ENCODE results near the gene CSF1.

The CSF1 gene

GRCh38 chr1:109926662-109927300, 16.1 kb downstream of the CSF1 start:
- H3K4me3 ChIP-seq (IDR thresholded peaks at IDR 0.05; ENCODE audit: insufficient read depth, low read depth, low read length) = no peak overlapping the region

GRCh38 chr1:109927356-109927755, 16.7 kb downstream of the CSF1 start:
- H3K9ac ChIP-seq = no peak overlapping the region
- H3K4me1 ChIP-seq (ENCODE audit: low read depth, poor library complexity, severe bottlenecking) = no peaks in the 10 kb centered on the region
- TF ChIP-seq CTCF (conservative IDR thresholded peaks at IDR 0.05; ENCODE audit: low read depth, low read length) = no peak
- no peak overlapping the region for H3K27ac ChIP-seq
- H3K79me2 ChIP-seq (ENCODE audit: insufficient read depth, low read depth) = no peaks in the 10 kb centered on the region
- H3K27me3 ChIP-seq (ENCODE audit: insufficient read depth, low read depth) = no peaks in the 10 kb centered on the region
- H3K4me2 ChIP-seq = no peak overlapping the region
- H3K36me3 ChIP-seq (ENCODE audit: insufficient read depth) = no peaks in the 10 kb centered on the region
- H3K4me3 ChIP-seq (IDR thresholded peaks at IDR 0.05; ENCODE audit: insufficient read depth, low read depth, low read length) = no peak overlapping the region
- H4K20me1 ChIP-seq (ENCODE audit: insufficient read depth) = no peaks in the 10 kb centered on the region
- H2AFZ ChIP-seq (ENCODE audit: low read depth) = no peak overlapping the region

More at GRCh38 chr1:109926662-109927300, 16.1 kb downstream of the CSF1 start:
- Histone ChIP-seq H3K4me2 (no peak overlapping the region), H3K4me1 (ENCODE audit: low read depth, poor library complexity, severe bottlenecking) (no peaks in the 10 kb centered on the region), H3K79me2 (ENCODE audit: insufficient read depth, low read depth) (no peaks in the 10 kb centered on the region), H3K27ac (no peak overlapping the region), H3K9ac (no peak overlapping the region), H2AFZ (ENCODE audit: low read depth) (no peak overlapping the region), H4K20me1 (ENCODE audit: insufficient read depth) (no peaks in the 10 kb centered on the region), H3K36me3 (ENCODE audit: insufficient read depth) (no peaks in the 10 kb centered on the region), H3K27me3 (ENCODE audit: insufficient read depth, low read depth) (no peaks in the 10 kb centered on the region)
- no peak for TF ChIP-seq CTCF (conservative IDR thresholded peaks at IDR 0.05; ENCODE audit: low read depth, low read length)

GRCh38 chr1:109927911-109928321, 17.3 kb downstream of the CSF1 start:
- no peak for TF ChIP-seq CTCF (conservative IDR thresholded peaks at IDR 0.05; ENCODE audit: low read depth, low read length)
- H3K27me3 ChIP-seq (ENCODE audit: insufficient read depth, low read depth) = no peaks in the 10 kb centered on the region
- H2AFZ ChIP-seq (ENCODE audit: low read depth) = no peak overlapping the region
- H3K4me2 ChIP-seq = no peak overlapping the region
- H3K9ac ChIP-seq = no peak overlapping the region
- no peaks in the 10 kb centered on the region for H3K79me2 ChIP-seq (ENCODE audit: insufficient read depth, low read depth)
- H3K4me3 ChIP-seq (IDR thresholded peaks at IDR 0.05; ENCODE audit: insufficient read depth, low read depth, low read length) = no peak overlapping the region
- H3K4me1 ChIP-seq (ENCODE audit: low read depth, poor library complexity, severe bottlenecking) = no peaks in the 10 kb centered on the region
- H3K36me3 ChIP-seq (ENCODE audit: insufficient read depth) = no peaks in the 10 kb centered on the region
- no peaks in the 10 kb centered on the region for H4K20me1 ChIP-seq (ENCODE audit: insufficient read depth)
- H3K27ac ChIP-seq = no peak overlapping the region

GRCh38 chr1:109928591-109929111, 18.0 kb downstream of the CSF1 start:
- no peaks in the 10 kb centered on the region for H4K20me1 ChIP-seq (ENCODE audit: insufficient read depth)
- H3K4me3 ChIP-seq (IDR thresholded peaks at IDR 0.05; ENCODE audit: insufficient read depth, low read depth, low read length) = no peak overlapping the region
- no peaks in the 10 kb centered on the region for H3K36me3 ChIP-seq (ENCODE audit: insufficient read depth)
- H2AFZ ChIP-seq (ENCODE audit: low read depth) = no peak overlapping the region
- no peaks in the 10 kb centered on the region for H3K27me3 ChIP-seq (ENCODE audit: insufficient read depth, low read depth)
- H3K4me2 ChIP-seq = no peak overlapping the region
- no peaks in the 10 kb centered on the region for H3K79me2 ChIP-seq (ENCODE audit: insufficient read depth, low read depth)
- H3K9ac ChIP-seq = no peak overlapping the region
- H3K4me1 ChIP-seq (ENCODE audit: low read depth, poor library complexity, severe bottlenecking) = no peaks in the 10 kb centered on the region
- H3K27ac ChIP-seq = no peak overlapping the region
- no peak for TF ChIP-seq CTCF (conservative IDR thresholded peaks at IDR 0.05; ENCODE audit: low read depth, low read length)

All from KMS-11 (cell line).